RKO (cell line): Measurements from ENCODE around the gene RABGAP1L.
A peak's percentile ranks its signal among the peaks of the same experiment; 100 is the strongest.
"Not testable (repeated sequence)": the region's sequence is repeated elsewhere in the genome, so short reads cannot be mapped to it uniquely, and the experiment has no call there.

Source experiments
- DNase-seq: peaks from one replicate; pipeline ENCODE4 v3.0.0-alpha.2; 2016; ENCODE audit warnings: low spot score

RABGAP1L gene

DNA sequence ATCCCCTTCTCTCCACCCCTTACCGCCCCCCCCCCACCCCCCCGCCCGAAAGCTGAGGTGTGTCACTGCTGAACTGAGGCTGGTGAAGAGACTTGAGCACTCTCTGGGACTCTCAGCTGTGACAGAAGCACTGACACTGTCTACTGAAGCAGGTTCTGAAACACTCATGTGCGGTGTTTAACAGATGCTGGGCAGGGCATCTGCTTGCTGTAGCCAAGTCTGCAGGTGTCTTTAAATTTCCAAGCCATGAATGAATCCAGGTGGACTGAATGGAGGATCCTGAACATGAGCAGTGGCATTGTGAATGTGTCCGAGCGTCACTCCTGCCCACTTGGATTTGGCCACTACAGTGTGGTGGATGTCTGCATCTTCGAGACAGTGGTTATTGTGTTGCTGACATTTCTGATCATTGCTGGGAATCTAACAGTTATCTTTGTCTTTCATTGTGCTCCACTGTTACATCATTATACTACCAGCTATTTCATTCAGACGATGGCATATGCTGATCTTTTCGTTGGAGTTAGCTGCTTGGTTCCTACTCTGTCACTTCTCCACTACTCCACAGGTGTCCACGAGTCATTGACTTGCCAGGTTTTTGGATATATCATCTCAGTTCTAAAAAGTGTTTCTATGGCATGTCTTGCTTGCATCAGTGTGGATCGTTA is 288.7 kb downstream of the RABGAP1L start, which contains the start of gene GPR52:
Gene GPR52 (plus strand): TSS at position 99 of the 665 bp plus-strand sequence. CDS start 148 bp downstream, at position 247.
- no peak for DNase-seq

DNA sequence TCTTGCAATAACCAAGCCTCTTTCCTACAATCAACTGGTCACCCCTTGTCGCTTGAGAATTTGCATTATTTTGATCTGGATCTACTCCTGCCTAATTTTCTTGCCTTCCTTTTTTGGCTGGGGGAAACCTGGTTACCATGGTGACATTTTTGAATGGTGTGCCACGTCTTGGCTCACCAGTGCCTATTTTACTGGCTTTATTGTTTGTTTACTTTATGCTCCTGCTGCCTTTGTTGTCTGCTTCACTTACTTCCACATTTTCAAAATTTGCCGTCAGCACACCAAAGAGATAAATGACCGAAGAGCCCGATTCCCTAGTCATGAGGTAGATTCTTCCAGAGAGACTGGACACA is 289.2 kb downstream of the RABGAP1L start:
- no peak for DNase-seq

DNA sequence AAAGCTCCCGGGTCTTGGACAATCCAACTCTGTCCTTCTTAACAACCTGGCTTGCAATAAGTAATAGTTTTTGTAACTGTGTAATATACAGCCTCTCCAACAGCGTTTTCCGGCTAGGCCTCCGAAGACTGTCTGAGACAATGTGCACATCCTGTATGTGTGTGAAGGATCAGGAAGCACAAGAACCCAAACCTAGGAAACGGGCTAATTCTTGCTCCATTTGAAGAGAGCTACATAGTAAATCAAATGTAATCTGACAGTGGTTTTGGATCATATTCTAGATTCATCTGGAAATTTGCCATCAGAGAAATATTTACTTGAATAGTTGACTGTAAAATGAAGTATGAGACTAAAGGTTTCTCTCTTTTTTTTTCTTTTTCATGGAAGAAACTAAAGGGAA is 289.7 kb downstream of the RABGAP1L start:
- no peak for DNase-seq

DNA sequence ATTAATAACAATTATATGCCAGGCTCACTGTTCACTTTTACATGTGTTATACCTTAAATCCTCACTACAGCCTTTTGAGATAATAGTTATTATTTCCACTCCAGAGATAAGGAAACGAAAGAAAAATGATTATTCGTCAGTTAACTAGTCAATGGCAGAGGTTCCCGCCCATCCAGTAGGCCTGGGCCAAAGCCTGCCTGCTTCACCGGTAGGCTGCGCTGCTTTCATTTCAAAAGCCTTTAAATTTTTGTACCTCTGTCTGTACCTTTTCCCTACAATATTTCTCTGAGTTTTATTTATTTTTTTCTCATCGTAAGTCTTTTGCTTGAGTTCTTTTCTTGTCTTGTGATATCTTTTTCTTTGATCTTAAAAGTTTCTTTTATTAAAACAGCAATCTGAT is 292.1 kb downstream of the RABGAP1L start:
- DNase-seq: no peak

DNA sequence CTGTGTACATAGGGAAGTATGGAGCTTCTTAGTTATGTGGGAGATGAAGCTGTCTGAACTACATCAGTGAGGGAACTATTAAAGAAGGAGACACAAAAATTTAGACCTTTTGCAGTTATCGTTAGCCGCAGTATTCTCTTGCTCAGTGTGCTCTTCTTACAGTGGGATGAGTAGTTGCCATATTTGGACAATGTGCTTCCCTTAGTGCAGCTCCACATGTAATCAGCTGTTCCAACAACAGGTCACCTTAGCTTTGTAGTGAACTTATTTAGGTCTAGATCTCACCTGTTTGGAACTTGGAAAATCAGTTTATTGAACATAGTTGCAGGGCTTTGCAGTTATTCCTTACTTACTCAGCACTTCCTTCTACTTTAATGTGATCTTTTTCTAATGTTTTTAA is 306.5 kb downstream of the RABGAP1L start:
- DNase-seq: no peak

DNA sequence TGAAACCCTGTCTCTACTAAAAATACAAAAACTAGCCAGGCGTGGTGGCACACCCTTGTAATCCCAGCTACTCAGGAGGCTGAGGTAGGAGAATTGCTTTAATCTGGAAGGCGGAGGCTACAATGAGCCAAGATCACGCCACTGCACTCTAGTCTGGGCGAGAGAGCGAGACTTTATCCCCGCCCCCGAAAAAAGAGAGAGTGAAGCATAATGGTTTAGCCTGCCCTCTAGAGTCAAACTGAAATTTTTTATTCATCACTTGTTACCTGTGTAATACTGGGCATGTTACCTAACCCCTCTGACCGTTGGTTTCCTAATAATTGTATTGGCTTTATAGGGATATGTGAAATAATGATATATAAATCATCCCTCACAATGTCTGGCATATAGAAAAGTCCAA is 307.3 kb downstream of the RABGAP1L start:
- no peak for DNase-seq

DNA sequence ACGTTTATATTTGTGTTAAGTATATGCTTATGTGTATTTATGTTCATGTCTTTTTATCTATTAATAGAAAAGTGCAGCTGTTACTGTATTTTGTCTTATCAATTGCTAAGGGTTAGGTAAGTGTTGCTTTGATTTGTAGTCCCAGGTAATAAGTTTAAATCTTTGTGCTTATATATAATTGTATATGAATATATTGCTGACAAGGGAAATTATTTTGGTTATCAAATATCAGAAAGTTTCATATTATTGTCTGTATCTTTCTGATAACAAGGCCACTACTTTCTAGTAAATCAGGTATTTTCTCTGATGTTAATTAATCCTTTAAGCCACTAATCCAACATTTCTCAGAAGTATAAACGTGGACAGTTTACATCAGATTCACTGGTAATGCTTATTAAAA is 309.7 kb downstream of the RABGAP1L start:
- no peak for DNase-seq

DNA sequence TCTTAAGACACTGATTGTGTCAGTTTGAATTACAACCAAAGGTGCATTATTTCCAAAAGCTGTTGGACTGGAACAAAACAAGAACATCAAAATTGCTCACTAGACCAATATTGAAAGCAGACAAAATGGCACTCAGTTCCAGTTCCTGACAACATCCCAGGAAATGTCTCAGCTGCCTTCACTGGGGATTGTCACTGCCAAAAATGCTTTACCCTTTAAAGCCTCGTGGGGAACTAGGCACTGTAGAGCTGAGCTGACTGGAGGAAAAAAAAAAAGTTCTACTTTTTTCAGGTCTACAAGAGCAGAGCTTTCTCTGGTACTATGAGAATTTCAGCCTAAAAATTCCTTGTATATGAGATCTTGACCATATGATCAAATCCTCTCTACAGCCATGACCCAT is 310.4 kb downstream of the RABGAP1L start:
- peak; percentile 3 for DNase-seq

DNA sequence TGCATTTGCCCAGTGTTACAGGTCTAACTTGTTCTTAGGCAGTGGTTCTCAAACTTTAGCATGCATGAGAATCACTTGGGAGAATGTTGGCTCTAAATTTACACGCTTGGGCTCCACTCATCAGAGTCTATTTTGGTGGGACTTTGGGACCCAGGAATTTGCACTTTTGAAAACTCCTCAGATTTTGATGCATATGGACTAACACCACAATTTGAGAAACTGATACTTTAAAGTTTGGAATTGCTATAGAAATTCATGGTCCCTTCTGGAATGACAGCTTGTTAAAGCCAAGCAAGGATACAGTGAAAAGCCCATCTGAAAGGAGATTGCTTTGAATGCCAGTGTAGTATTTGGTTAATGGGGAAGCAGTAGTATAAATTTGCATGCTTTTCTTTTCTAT is 320.0 kb downstream of the RABGAP1L start:
- DNase-seq: no peak

DNA sequence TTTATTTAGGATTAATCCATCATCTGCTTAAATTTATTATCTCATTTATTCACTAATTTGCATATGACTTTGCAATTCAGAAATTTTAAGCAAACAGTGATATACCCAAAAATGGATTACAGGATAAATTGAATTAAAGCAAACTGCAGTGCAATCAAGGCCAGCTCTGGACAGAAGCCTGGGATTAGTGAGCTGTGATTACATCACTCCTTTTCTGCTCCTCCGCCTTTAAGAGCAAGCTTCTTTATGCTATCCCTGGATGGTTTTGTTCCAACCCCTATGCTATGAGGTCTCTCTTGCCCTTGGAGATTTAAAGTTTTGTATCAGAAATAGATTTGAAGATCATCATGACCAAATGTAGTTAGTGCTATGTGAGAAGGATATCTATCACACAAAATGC is 321.0 kb downstream of the RABGAP1L start:
- DNase-seq: no peak

DNA sequence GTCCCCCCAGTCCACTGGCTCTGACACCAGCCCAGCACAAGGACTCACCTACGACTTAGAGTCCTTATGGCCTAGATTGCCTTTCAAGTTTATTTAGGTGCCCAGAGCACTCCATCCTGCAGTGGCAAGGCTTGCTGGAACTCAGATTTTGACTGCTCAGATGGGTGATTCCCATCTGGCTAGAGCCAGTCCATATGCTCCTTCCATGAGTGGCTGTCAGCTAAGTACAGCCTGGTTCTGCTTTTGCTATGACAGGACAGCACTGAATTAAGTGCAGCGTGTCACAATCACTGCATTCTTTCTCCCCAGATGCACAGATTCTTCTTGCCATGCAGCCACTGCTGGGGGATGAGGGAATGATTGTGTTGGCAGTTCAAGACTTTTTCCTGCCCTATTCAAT is 332.3 kb downstream of the RABGAP1L start:
- DNase-seq: no peak

DNA sequence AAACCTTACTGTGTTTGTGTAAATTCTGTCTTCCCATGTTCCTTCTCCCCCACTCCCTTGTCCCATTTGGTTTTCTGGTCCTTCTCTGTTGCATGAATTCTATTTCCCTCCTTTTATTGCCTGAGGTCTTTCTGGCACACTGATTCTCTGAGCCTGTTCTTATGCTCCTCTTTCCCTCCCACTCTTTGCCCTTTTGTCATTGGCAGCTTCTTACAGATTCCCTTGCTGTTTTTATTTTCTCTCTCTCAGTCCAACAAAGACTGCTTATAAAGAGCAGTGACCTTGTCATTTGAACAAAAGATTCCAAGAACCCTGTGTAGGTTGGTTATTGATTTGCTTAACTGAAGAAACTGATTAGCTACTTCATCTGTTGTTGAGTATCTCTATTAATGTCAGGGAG is 338.2 kb downstream of the RABGAP1L start:
- DNase-seq: no peak

DNA sequence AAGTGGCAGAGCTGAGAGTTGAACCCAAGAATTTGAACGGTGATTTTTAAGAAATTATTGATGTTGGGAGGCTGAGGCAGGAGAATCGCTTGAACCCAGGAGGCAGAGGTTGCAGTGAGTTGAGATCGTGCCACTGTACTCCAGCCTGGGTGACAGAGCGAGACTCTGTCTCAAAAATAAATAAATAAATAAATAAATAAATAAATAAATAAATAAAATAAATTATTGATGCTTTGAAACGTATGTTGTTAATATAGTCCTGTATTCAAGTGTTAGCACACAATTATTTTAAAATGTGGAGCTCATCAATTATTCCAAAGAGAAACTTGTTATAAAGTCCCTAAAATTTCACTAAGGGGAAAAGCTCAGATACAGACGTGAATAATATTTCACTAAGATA is 357.4 kb downstream of the RABGAP1L start:
- not testable (repeated sequence) for DNase-seq

DNA sequence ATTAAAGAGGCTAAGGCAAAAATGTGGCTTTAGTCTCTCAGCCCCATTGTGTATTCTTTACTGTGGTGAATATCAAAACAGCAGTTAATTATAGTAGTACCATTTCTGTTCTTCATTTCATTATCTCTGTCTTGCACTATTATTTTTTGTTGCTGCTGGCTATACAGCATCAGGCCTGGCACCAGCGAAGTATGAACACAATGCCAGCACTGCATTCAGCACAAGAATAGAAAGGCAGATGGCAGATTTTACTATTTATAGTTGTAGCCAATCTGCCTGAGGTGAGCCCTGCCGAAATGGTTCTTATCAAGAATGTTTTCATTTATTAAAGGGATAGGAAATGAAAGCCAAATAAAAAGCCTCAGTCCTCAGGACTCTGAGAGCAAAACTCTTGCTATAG is 360.5 kb downstream of the RABGAP1L start:
- no peak for DNase-seq

DNA sequence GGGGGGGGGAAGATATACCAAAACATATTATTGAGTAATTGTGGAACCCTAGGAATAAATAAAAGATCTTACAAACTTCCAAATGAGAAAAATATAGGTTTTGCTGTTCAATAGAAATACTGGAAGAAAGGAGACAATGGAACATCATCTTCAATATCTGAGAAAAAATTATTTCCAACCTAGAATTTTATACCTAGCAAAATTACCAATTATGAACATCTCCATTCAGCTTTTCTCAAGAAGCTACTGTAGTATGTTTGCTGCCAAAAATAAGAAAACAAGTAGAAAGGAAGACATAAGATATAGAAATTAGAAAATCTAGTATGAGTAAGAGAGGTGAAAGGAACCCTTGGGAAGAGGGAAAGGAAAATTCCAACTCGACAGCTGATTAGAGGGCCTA is 372.4 kb downstream of the RABGAP1L start:
- DNase-seq: no peak

DNA sequence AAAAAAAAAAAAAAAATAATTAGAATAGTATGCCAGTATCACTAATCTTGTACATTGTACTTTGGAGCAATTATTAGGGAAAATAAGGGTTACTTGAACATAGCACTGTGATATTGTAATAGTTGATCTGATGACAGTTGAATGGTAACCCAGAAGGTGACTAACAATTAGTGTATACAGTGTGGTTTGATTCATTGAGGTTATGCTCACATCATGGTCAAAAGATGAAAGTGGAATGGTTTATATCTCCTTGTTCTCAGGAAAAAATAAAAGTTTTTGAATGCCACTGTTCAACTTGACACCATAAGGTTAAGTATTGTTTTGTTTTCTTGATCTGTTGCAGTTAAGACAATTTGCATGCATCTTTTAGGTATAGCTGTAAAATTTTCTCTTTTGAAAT is 375.5 kb downstream of the RABGAP1L start:
- DNase-seq: peak; percentile 75

DNA sequence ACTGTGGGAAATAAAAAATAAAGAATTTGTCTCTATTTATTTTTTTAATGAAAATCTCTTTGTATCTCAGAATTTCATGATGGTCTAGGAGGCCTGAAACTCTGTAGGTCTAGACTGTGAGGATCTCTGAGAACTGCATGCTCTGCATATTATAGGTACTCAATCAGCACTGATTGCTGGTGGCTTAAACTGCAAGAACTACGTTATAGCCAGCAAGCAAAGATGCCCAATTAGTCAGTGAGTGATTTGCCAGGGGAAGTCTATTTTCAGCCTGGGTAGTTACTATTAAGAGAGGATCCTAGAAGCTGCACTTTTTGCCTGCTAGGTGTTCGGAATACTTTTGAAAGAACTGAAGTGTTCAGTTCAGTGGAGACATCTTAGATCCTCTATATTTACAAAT is 375.9 kb downstream of the RABGAP1L start:
- DNase-seq: no peak

DNA sequence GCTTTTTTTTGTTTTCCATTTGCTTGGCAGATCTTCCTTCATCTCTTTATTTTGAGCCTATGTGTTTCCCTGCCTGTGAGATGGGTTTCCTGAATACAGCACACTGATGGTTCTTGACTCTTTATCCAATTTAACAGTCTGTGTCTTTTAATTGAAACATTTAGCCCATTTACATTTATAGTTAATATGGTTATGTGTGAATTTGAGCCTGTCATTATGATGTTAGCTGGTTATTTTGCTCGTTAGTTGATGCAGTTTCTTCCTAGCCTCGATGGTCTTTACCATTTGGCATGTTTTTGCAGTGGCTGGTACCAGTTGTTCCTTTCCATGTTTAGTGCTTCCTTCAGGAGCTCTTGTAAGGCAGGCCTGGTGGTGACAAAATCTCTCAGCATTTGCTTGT is 384.1 kb downstream of the RABGAP1L start:
- not testable (repeated sequence) for DNase-seq

DNA sequence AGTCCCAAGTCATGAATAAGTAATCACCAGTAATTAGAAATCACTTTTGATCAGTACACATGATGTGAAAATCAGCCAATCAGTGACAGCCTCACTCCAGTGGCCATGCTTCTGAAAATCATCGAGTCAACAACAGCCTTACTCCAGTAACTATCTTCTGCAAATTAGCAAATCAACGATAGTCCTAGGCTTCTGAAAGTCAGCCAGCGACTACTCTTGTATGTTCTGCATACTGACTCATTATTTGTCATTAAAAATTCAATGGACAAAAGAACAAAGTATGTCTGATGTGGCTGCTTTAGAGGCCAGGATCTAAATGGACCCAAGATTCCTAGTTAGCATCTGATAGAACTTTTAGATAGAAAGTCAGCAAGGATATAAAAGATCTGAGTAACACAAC is 391.0 kb downstream of the RABGAP1L start:
- peak; percentile 64 for DNase-seq

DNA sequence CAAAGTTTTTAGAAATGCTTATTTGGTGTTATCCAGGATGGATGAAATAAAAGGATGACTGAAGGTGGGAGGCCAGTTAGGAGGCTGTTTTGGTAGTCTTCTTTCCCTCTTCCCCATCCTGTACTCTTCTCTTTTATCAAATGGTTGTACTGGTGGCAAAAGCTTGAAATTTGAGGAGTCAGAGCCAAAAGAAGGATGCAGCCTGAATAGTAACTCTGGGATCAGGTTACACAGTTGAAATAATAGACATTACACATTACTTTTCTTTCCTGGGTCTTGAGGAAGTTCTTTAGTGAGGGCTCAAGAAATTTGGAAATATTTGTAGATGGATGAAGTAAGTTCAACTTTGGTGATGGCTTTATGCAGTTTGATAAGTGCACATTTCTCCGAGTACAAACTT is 397.1 kb downstream of the RABGAP1L start:
- DNase-seq: no peak

DNA sequence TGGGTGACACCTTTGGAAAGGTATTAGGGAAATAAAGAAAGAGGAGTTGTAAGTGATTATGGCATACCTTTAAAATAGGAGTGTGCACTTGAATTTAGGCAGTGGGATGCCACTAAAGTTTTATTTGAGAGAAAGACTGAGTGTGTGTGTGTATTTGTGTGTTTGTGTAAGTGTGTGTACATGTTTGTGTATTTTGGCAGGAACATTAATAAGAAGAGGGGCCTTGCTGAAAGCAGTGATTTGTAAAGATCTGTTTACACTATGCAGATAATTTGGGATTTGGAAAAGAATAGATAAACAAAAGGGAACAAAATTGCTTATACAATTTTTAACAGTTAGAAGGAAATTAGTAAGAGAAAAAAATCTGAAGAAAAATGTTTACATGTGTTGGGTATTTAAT is 409.2 kb downstream of the RABGAP1L start:
- DNase-seq: no peak

DNA sequence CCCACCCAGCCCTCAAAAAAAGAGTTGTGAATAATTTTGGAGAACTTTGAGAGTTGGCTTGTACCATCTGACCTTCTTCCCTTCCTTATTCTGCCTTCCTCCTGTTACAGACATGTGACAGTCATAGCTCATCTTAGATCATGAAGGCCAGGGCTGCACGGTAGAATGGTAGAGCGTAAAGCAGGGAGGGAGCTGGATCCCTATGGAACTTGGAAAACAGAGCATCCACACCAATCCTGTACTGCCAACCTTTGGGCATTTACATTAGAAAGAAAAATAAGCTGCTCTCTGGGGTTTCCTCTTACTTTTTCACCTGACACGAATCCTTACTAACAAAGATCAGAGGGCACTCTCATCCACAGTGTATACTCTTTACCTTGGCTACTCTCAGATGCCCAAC is 409.9 kb downstream of the RABGAP1L start:
- no peak for DNase-seq

DNA sequence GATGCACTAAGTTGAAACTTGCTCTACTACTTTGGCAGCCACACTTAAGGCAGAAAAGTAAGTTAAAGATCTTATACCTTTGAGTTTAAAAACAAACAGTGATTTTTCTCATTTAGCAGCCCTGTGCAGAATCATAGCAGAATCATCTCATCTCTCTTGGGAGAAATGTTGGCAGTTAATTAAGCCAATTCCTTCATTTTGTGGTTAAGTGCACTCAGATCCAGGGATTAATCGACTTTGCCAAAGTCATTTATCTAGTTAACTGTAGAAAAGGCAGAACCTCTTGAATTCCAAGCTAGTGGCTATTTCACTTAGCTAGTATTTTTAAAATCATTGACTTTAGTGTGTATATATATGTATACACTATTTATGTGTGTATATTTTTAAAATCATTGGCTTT is 413.5 kb downstream of the RABGAP1L start:
- DNase-seq: no peak

DNA sequence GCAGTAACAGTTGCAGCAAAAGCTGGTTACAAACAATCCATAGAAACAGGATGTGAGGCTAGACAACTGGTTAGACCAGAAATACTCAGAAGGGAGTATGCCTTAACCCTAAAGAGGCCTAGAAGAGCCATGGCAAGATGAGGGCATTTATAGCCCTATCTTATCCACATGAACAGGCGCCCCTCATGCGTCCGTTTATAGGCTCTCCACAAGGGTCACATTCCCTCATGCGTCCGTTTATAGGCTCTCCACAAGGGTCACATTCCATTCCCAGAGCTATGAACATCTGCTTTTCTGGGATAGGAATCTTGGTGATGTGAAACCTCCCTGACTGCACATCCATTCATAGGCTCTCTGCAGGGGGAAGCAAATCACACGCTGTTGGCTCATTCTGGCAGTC is 416.8 kb downstream of the RABGAP1L start:
- not testable (repeated sequence) for DNase-seq

DNA sequence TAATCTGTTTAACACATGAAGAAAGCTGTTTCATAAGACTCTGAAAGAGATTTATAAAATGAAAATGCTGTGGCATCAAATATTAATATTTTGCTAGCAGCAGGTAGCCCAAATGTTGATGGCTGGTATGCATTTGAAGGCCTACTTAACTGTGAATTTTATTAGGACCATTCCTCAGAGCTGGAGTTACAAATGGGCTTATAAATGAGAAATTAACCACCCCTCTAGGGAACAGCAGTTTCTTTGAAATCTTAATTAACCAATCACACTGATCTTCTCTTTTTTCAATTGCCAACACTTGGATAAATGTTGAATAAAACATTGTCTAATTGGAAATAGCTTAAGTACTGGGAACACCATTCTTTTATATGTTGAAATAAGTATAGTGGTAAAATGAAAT is 418.4 kb downstream of the RABGAP1L start:
- no peak for DNase-seq
